NCI-H524 treated with DMSO at 0.1 percent for 48 hours (cell line): ENCODE measurements around the gene MPV17L.
"Not testable (repeated sequence)": the region's sequence is repeated elsewhere in the genome, so short reads cannot be mapped to it uniquely, and the experiment has no call there.

ENCODE experiments used
- DNase-seq: peaks from one replicate; lab custom pipeline; 2025; lab: John Stamatoyannopoulos, UW

The MPV17L gene

GRCh38 chr16:15395631-15396508 is at the start of gene MPV17L:
Gene MPV17L (plus strand): TSS chr16:15395754. CDS start chr16:15395898, 144 bp downstream.
- peak; percentile 47 for DNase-seq

DNA sequence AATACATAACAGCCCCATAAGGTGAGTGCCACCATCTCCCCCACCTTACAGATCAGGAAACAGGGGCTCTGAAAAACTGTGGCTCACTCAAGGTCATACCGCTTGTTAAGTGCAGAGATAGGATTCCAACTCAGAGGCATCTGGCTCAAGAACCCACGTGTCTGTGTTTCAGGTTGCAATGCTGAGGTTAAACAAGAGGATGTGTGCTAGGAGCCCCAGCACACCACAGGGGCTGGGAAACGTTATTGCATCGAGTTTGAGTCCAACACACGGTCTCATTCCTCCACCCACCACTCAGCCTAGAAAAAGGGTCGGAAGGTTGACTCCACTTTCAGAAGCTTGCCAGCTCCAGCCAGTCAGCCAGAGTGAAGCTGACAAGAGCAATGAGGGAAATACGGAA is 46.8 kb upstream of the MPV17L start:
- not testable (repeated sequence) for DNase-seq

GRCh38 chr16:15351251-15351650 is 44.3 kb upstream of the MPV17L start:
- not testable (repeated sequence) for DNase-seq

GRCh38 chr16:15351745-15352144 is 43.8 kb upstream of the MPV17L start:
- not testable (repeated sequence) for DNase-seq

DNA sequence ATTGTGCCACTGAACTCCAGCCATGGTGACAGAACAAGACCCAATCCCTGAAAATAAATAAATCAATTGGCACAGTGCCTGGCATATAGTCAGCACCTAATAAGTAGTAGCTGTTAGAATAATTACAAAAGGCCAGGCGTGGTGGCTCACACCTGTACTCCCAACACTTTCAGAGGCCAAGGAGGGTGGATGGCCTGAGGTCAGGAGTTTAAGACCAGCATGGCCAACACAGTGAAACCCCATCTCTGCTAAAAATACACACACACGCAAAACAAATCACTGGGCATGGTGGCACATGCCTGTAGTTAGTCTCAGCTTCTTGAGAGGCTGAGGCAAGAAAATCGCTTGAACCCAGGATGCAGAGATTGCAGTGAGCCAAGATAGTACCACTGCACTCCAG is 42.7 kb upstream of the MPV17L start:
- not testable (repeated sequence) for DNase-seq

DNA sequence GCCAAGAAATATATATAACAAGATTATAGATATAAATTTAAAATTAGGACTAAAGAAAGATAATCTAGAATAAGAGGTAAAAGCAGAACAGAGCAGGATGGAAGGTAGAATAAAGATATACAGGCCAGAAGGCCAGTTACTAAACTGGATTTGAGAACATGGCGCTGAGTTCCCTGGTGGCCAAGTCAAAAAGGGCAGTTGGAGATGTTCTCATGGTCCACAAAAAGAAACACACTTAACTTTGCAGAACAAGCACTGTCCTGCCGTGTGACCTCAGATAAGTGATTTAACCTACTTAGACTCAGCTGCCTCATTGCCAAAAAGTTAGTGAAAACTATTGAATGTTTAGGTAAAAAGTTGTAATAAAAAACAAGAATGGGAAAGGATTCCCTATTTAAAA is 40.7 kb upstream of the MPV17L start:
- not testable (repeated sequence) for DNase-seq

- DNase-seq, result not testable (repeated sequence)
These were observed 38.1 kb upstream of the MPV17L start for GRCh38 chr16:15357495-15357894.

DNA sequence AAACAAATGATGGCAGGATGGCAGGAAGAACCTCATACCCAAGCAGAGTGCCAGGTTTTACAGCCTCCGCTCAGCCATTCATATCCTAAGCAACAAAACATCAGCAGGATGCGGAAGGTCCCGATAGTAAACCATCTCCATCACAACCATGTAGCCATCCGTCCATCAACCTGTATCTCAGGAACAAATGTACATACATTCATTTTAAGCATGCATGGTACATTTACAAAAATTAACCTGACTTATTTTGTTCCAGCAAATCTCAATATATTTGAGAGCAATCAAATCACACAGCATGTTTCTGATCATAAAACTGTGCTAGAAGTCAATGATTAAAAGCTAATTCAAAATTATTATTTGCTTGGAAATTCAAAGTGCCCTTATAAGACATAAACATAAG is 17.4 kb upstream of the MPV17L start, which contains the start of gene NPIPA5:
Gene NPIPA5, minus strand, starts transcription at position 101 of the 400 bp plus-strand sequence. Its CDS starts 0 bp downstream, at position 101.
- not testable (repeated sequence) for DNase-seq

DNA sequence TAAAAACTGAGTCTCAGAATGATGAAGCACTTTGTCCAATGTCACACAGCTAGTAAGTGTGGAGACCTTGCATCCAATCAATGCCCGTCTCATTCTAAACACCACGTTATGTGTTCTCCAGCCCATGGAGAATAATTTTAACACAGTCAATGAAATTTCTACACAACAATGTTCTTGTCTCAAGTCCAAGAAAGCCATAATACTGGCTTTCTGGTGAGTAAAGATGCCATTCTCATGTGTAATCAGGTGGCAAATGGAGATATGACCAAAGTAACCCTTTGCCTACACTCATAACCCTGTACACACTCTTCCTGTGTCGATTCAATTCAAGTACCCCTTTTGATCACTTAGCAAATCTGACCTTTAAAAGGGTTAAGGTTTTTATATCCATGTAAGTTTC is 12.7 kb upstream of the MPV17L start:
- not testable (repeated sequence) for DNase-seq

DNA sequence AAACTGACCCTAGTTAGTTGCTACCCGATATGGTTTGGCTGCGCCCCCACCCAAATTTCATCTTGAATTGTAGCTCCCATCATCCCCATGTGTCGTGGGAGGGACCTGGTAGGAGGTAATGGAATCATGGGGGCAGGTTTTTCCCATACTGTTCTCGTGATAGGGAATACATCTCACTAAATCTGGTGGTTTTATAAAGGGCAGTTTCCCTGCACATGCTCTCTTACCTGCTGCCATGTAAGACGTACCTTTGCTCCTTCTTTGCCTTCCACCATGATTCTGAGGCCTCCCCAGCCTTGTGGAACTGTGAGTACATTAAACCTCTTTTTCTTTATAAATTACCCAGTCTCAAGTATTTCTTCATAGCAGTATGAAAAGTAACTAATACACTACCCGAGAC is 7.5 kb upstream of the MPV17L start:
- not testable (repeated sequence) for DNase-seq

DNA sequence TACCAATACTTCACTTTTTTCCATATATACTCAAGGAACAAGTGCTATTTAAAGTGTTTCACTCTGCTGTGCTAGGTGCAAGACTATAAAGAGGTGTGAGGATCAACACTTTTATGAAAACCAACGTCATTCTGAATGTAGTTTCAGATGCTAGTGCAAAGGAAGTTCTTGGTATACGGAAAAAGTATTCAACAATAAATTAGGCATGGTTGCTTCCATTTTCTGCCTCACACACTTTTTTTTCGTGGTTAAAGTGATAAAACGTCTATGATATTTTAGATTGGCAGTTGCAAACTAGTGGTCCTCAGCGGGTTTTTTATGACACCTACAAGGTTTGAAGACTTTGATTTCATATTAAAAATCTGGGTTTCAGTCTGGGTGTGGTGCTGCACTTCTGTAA is 5.6 kb upstream of the MPV17L start:
- not testable (repeated sequence) for DNase-seq

- not testable (repeated sequence) for DNase-seq
These were observed 2.5 kb upstream of the MPV17L start for GRCh38 chr16:15393025-15393424.

DNA sequence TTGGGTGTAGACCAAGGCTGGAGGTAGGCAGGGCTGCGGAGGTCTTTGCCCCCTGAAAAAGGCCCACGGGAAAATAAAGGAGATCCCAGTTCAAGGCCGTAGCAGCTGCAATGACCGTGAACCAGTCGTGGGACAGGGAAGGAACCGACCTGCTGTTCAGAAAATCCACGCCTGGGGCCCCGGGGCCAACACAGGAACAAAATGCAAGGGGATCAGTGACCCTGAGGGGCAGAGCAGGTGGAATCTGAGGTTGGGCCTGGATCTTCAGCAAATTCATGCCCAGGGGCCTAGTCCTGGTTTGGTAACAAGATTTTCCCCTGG is 915 bp downstream of the MPV17L start:
- DNase-seq, result not testable (repeated sequence)

DNA sequence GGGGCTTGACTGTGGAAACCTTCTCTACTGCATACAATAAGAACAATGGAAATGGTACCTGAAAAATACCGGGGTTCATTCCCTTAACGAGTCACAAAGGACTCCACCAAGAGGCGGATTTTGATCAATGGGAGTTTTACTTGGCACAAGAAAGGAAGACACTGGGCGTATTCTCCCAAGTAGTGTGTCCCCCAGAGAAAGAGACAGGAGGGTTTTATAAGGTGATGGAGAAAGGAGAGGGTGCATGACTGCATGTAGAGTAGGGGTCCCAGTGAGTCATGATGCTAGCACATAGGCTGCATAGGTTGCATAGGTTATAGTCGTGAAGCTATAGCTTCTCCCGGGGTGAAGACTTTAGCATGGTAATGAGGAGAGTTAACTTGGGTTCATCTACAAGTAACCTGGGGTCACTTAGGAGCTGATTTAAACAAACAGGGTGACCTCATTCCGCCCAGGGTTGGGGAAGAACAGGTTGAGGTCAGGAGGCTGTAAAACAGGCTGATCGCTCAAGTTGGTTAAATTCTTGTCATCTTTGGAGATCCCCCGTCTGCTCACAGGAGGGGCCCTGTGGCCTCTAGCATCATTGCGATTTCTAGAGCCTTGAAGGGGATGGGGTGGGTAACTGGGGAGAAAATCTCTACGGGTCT is 1.5 kb downstream of the MPV17L start:
- no peak for DNase-seq

DNA sequence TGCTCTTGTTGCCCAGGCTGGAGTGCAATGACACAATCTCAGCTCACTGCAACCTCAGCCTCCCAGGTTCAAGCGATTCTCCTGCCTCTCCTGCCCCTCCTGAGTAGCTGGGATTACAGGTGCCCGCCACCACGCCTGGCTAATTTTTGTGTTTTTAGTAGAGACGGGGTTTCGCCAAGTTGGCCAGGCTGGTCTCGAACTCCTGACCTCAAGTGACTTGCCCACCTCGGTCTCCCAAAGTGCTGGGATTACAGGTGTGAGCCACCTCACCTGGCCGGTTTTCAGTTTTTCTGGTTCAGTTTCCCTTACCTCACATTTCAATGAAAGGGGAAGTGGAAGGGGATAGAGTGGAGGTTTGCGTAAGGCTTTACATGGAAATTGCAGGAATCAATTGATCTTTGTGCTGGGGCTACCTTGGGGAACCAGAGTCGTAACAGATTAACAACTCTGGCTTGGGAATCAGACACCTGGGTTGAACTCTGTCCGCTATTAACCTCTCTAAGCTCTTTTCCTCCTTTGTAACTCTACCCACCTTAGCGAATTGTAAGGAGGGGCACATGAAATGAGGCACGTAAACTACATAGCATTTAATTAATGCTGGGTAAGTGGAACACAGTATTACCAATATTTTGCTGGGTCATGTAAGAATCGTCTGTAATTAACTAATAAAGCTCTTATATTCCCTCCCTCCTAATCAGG is 3.2 kb downstream of the MPV17L start:
- DNase-seq, result no peak

DNA sequence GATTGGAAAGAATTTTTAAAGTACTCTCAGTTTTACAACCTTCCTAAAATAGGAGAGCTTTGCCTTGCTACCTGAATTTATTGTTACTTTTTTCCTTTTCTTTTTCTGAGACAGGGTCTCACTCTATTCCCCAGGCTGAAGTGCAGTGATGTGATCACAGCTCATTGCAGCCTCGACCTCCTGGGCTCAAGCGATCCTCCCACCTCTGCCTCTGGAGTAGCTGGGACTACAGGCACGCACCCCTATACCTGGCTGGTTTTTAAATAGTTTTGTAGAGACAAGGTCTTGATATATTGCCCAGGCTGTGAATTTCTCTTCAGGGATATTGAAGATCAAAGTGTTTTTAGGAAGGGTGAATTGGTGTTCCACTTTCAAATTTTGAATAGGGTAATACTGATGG is 3.8 kb downstream of the MPV17L start:
- no peak for DNase-seq

- DNase-seq, result not testable (repeated sequence)
These were observed 4.8 kb downstream of the MPV17L start for GRCh38 chr16:15400314-15400713.

DNA sequence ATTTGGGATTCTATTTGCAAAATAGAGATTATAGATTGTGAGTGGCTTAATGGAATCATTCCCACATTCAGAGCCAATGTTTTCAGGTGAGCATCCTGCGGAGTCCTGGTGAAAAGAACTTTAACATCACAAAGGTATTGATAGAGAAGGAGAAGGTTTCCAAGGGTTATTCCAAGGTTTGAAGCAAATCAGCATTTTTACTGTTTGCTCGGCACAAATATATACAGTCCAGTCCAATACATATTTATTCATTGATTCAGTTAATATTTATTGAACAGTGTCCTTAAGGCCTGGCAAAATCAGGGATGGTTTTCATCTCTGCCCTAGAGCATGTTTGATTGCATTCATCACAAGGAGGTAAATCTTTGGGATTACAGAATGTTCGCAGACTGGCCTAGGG is 6.4 kb downstream of the MPV17L start:
- no peak for DNase-seq

GRCh38 chr16:15403392-15403995 is 7.9 kb downstream of the MPV17L start:
- DNase-seq, result no peak

DNA sequence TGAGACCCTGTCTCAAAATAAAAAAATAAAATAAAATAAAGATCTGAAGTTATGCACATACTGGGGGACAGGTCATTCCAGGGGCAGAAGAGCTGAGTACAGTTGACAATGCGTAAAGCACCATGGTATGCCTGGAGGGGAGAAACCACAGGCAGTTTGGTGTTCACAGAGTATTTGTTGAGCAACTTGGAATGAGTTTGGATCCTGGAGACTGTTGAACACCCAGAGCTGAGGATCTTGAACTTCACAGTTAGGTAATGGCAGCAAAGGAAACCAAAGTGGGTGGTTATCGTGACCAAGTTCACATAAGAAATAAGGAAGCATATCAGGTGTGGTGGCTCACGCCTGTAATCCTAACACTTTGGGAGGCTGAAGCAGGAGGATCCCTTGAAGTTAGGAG is 8.5 kb downstream of the MPV17L start:
- DNase-seq, result not testable (repeated sequence)

- DNase-seq, result no peak
These were observed 9.2 kb downstream of the MPV17L start for GRCh38 chr16:15404792-15405191.

DNA sequence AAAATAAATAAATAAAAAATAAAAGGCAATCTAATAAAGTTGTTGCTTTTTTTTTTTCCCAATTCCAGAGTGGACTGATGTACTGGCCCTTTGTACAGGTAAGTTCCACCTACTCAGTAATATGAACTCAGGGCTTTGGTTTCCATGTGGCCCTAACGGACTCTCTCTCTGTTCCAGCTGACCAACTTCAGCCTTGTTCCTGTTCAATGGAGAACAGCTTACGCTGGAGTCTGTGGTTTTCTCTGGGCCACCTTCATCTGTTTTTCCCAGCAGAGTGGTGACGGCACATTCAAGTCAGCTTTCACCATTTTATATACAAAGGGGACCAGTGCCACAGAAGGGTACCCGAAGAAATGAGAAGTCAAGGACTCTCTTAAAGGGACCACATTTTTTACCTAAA is 12.2 kb downstream of the MPV17L start:
- not testable (repeated sequence) for DNase-seq
